ENCODE data around the gene PROCA1.

PROCA1 gene, protein sequence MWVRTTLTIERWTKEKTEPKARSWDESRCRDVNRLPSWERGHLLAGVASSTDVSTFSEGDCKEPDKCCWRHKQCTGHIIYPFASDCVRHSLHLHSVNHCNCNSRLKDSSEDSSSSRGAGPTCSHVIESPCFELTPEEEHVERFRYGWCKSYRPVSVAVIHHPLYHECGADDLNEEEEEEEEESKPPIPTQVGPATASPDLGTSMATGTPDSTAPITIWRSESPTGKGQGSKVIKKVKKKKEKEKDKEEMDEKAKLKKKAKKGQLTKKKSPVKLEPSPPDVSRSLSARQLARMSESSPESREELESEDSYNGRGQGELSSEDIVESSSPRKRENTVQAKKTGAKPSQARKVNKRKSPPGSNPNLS

DNA sequence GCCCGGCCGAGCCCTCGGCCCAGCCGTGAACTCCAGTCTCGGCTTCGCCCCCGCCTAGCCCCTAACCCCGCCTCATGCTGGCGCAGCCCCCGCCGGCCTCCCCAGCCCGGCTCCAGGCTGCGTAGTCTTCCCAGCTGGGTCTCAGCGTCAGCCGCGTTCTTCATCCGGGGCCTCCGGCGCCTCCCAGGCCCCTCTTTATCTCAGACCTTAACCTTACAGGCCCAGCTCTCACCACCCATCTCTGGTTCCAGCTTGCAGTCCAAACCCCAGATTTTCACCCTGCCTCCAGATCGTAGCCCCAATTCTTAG lies at the start of gene PROCA1:
Gene PROCA1 (minus strand): TSS at position 166 of the 309 bp plus-strand sequence. CDS start 228 bp downstream, outside the sequence.
- DNase-seq (ENCODE audit: low read depth) = no peak

DNA sequence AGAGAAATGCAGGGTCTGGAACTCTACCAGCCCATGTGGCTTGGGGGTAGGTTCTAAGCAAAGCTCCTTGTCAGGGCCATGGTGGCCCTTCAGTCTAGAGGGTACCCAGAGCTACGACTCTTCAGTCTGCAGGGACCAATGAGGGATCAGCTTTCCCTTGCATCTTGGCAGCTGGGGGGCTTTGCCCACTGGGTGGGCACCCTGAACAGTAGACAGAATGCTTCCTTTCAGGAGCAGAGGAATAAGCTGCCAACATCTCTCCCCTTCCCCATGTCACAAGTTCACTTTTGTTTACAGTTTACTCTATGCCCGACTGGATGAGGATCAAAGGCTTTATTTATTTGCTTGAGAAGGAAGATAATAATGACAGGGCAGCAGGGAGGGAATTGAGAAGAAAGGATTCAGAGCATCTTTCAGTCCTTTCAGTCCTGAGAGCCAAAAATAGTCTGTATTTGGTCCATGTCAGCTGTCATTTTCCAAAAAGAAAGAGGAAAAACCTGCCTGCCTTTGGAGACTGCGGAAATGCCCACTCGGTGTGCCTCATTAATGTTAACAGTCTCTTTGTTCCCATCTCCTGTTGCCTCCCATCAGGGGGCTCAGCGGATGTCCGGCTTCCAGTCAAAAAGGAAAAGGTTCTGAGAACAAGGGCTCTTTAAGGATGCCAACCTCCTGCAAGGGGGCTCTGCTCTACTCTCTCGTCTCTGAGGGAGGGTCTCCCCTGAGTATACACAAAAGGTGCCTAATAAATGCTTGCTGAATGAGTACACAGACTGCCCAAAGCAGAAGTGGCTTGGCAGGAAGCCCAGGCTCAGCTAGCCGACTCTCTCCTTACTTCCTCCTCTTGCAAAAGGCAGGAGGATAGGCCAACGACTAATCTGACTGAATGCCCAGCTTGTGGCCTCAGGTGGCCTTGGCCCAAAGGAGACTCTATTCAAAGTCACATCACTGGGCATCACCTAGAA lies 49.2 kb upstream of the PROCA1 start:
- no peak for DNase-seq (ENCODE audit: low read depth)

DNA sequence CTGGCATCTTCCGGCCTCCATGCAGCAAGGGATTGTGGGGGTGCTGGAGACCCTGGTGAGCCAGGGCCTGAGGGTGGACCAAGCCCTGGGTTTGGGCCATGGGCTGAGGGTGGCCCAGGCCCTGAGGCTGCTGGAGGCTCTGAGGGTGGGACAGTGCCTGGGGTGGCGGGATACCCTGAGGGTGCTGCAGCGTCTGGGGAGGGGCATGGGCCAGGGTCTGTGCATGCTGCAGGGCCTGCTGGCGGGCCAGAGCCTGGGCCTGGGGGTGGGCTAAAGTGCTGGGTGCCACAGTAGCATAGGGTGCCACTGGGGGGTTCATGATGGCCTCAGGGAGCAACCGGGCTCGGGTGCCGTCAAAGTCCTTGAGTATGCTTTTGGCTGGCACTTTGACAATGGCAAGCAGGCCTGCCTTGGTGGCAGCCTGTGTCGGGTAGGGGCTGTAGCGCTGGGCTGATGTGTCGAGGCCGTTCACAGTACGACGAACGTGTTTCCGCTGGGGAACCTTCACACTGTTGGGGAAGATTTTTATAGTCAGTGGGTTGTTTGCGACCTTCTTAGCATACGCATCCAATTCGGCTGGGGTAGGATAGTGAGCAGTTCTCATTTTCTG lies 47.7 kb upstream of the PROCA1 start:
- DNase-seq (ENCODE audit: low read depth) = no peak

DNA sequence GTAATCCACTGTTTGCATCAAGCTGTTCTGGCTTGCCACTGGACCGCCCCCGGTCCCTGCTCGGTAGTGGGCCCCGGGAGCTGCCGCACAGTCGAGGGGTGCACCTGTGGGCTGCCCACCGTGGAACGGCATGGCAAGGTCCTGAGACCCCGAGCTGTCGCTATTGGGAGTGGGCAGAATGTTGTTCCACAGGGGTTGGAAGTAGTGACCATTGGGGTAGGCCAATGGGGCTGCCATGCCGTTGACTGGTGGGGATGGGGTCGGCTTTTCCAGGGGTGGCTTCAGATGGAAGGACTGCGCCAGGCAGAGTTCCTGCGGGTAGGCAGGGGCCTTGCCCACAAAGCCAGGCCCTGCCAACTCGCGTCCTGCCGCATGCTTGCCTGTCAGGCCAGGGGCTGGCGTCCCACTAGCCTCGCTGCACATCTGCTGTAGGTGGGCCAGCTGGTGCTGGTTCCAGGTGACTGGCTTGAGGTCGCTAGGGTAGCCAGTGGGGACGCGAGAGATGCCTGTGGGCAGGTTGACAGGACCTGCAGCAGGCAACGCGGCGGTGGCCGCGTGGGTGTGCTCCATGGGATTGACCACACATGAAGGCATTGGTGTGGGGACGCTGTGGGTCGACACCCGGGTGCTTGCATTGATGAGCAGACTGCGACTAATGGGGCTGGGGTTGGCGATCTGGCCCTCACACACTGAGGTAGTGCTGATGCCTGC lies 46.9 kb upstream of the PROCA1 start:
- no peak for DNase-seq (ENCODE audit: low read depth)

DNA sequence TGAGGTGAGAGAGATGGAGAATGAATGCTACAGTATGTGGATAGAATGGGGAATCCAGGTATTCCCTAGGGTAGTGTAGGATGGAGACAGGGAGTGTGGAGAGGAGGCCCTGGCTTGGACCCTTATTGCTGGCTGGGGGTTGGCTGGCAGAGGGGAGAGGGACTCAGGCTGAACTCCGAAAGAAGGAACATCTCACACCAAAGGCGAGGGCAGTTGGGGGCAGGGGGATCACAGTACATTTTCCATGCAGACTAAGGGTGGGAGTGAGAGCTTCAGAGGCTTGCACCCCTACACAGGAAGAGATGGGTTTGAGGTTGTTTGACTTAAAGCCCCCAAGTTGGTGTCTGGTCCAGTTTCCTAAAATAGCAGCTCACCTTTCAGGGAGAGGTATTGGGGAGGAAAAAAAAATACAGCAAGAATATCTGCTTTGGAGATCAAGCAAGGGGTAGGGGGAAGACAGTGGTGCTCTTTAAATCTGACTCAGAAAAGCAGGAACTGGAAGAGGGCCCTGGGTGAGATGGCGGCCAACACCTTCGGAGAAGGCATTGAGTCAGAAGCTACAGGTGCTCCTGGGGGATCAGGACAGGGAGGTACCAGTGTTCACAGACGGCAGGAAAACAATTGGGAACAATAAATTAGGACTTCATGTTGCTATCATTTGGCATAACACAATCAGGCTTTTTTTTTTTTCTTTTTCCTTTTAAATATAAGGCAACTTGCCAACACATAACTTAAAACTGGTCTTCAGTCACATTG lies 44.5 kb upstream of the PROCA1 start:
- no peak for DNase-seq (ENCODE audit: low read depth)

- no peak for DNase-seq (ENCODE audit: low read depth)
Measured at GRCh38 chr17:28755486-28755885, 43.8 kb upstream of the PROCA1 start.

- DNase-seq (ENCODE audit: low read depth) = no peak
Measured at GRCh38 chr17:28751600-28752366, 40.1 kb upstream of the PROCA1 start.

GRCh38 chr17:28750178-28751047 lies 38.7 kb upstream of the PROCA1 start:
- DNase-seq (ENCODE audit: low read depth) = peak; percentile 60

DNA sequence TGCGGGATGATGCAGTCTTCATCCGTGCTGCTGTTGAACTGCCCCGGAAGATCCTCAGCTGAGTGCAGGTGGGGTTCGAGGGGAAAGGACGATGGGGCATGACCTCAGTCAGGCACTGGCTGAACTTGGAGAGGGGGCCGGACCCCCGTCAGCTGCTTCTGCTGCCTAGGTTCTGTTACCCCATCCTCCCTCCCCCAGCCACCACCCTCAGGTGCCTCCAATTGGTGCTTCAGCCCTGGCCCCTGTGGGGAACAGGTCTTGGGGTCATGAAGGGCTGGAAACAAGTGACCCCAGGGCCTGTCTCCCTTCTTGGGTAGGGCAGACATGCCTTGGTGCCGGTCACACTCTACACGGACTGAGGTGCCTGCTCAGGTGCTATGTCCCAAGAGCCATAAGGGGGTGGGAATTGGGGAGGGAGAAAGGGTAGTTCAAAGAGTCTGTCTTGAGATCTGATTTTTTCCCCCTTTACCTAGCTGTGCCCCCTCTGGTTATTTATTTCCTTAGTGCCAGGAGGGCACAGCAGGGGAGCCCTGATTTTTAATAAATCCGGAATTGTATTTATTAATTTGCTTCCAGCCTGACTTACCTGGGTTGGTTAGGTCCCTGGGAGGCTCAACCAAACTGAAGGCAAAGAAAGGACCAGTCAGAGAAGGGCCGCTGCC lies 38.0 kb upstream of the PROCA1 start:
- no peak for DNase-seq (ENCODE audit: low read depth)

DNA sequence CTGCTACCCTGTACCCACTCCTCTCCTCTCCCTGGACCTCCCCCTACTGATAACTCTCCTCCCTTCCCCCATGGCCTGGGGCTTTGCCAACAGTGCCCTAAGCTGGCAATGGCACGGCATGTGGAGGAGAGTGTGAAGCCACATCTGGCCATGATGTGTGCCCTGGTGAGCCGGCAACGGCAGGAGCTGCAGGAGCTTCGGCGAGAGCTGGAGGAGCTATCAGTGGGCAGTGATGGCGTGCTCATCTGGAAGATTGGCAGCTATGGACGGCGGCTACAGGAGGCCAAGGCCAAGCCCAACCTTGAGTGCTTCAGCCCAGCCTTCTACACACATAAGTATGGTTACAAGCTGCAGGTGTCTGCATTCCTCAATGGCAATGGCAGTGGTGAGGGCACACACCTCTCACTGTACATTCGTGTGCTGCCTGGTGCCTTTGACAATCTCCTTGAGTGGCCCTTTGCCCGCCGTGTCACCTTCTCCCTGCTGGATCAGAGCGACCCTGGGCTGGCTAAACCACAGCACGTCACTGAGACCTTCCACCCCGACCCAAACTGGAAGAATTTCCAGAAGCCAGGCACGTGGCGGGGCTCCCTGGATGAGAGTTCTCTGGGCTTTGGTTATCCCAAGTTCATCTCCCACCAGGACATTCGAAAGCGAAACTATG lies 37.3 kb upstream of the PROCA1 start:
- DNase-seq (ENCODE audit: low read depth) = no peak

DNA sequence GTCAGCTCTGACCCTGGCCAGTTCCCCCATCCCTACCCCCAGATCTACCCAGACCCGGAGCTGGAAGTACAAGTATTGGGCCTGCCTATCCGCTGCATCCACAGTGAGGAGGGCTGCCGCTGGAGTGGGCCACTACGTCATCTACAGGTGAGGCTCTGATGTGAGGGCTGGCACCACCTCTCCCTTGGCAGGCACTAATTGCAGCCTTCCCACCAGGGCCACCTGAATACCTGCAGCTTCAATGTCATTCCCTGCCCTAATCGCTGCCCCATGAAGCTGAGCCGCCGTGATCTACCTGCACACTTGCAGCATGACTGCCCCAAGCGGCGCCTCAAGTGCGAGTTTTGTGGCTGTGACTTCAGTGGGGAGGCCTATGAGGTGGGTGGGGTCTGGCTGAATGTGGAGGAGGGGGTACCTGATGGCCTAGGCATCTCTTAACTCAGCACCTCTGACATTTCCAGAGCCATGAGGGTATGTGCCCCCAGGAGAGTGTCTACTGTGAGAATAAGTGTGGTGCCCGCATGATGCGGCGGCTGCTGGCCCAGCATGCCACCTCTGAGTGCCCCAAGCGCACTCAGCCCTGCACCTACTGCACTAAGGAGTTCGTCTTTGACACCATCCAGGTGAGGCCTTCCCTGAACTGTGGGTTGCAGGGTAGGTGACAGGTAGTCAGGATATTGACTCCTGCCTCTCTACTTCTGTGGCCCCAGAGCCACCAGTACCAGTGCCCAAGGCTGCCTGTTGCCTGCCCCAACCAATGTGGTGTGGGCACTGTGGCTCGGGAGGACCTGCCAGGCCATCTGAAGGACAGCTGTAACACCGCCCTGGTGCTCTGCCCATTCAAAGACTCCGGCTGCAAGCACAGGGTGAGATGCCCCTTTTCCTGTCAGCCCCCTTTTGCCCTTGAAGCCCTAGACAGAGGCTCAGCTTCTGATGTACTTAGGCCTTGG lies 36.4 kb upstream of the PROCA1 start:
- no peak for DNase-seq (ENCODE audit: low read depth)

DNA sequence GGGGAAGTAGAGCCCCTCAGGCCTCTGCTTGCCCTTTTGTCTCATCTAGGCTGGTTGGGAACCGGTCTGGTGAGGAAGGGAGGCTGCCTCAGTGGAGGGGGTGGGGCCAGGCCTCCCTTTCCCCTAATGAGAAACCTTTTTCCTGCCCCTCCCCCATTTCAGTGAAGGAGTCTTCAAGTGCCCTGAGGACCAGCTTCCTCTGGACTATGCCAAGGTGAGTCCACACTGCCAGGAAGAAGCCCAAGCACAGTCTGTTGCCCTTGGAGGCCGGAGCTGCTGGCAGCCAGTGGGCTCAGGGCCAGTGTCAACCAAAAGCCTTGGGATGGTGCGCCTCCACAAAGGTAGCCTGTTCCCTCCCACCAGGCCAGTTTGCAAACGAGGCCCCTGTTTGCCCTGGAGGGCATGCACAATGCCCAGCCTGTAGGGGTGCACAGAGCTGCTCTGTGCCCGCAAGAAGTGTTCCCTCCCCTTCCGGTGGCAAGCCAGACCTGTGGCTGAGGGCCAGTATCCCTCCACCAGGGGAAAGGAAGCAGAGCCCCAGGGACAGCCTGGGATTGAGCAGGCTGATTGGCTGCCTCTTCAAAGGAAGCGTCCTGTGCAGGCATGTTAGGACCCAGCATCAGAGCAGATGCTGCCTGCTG lies 35.5 kb upstream of the PROCA1 start:
- no peak for DNase-seq (ENCODE audit: low read depth)

DNA sequence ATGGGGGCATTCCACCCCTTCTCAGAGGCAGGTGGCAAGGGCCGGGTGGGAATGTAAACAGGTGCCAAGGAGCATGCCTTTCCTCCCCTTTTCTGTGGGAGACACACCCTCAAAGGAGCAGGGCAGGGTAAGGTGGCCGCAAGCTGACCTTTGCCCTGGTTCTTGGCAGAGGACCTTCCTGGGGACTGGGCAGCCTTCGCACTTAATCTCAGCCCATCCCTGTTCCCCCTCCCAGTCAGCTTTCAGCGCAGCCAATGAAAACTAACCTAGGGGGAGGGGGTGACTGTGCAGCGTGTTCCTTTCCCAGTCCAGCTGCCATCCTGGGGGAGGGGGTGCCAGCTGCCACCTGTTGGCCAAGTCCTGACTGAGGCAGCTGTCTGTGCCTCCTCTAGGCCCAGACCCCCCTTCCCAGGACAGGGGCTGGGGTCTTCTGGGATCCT lies 34.9 kb upstream of the PROCA1 start:
- DNase-seq (ENCODE audit: low read depth) = no peak

DNA sequence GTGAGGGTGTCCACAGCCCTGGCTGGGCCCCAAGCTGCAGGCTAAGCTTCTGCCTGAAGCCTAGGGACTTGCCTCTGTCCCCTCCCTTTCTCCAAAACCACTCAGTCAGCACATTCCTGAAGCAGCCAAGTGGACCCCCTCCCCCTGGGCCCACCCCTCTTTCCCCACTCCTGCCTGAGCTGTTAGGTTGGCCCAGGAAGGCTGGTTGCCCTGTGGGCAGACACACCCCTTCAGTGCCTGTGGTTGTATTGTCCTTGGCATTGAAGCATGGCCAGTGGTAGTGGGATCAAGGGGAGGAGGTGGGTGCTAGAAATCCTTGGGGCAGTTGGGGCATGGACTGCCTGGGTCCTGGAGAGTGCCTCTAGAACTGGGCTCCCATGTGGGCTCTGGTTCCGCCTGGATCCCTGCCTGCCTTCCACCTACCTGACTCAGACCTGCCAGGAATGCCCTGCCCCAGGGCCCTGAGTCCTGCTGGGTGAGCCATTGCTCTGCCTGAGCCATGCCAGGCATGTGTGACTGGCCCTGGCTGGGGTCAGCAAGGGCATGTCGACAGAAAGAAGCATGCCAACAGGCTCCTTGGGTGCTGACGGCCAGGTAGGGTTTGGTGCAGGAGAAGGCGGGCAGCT lies 34.2 kb upstream of the PROCA1 start:
- DNase-seq (ENCODE audit: low read depth) = no peak

DNA sequence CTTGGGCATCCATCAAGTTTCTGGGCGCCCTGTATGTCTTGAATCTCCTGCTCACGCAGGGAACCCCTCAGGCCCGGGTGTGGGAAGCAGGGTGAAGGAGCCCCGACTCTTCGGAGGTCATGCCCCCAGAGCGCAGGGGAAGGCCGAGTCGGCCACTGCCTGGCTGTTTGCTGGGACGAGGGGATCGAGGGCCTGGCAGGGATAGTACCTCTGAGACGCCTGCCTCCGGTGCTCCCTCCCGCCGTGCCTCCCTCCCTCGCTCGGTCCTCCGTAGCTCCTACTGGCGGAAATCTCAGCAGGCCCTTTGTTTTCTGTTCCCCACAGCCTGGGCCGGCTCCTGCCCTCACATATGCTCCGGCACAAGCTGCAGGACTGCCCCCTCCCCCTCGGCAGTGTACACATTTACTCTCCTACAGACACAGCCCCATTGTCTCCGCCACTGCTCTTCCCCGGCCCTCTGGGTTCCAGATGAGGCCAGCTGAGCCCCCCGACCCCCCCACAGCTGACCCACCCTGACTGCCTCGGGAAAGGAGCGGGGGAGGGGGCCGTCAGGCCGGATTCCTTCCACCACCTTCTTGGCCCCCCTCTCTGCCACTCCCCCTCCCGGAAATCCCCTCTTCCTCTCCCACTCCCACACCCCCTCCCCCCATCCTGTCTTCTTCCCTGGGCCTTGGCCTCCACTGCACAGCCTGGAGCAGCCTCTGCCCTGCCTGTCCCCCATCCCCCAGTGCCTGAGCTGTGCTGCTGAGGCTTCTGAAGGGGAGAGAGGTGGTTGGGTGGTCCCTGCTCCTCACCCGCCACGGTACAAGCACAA lies 33.5 kb upstream of the PROCA1 start:
- no peak for DNase-seq (ENCODE audit: low read depth)
